Activated CD8-positive, alpha-beta memory T cell treated with anti-CD3 and anti-CD28 coated beads, Interleukin-2, amount 50 U/mL, for 48 hours (primary cell): Measurements from ENCODE around the gene ADAMTS2.

Source experiments
- DNase-seq: peaks from one replicate; pipeline ENCODE4 v3.0.0-alpha.2; 2020

Gene ADAMTS2

DNA sequence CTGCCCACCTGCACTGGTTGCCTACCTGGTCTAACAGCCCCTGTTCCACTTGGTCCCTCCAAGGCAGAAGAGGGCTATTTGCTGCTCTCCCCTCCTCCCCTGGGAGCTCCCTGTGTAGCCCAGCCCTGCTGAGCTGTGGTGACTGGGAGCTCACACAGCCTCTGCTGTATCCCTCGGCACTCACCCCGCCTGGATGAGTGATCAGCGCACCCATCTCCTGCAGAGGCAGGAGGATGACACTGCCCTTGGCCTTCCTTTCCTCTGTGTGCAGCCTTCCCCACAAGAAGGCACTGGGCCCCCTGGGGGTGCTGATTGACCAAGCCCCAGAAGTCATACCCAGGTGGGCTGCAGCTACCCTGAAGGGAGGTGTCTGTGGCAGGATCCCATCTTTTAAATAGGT is 134.2 kb downstream of the ADAMTS2 start:
- no peak for DNase-seq

DNA sequence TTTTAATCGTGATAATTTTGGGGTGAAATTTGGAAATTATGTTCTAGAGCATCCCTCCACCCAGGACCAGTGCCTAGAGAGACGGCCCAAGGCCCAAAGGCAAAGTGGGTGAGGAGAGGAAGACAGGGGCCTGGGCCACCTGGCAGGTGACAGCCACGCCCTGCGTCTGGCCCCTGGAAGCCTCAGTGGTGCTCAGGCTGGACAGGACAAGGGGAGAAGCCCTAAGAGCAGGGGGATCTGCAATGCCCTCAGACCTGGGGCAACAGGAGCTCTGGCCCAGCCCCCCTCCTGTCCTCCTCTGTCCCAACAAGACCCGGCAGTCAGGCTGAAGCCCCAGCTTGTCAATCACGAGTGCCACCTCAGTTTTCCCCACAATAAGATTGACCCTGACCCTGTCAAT is 134.8 kb downstream of the ADAMTS2 start:
- no peak for DNase-seq

DNA sequence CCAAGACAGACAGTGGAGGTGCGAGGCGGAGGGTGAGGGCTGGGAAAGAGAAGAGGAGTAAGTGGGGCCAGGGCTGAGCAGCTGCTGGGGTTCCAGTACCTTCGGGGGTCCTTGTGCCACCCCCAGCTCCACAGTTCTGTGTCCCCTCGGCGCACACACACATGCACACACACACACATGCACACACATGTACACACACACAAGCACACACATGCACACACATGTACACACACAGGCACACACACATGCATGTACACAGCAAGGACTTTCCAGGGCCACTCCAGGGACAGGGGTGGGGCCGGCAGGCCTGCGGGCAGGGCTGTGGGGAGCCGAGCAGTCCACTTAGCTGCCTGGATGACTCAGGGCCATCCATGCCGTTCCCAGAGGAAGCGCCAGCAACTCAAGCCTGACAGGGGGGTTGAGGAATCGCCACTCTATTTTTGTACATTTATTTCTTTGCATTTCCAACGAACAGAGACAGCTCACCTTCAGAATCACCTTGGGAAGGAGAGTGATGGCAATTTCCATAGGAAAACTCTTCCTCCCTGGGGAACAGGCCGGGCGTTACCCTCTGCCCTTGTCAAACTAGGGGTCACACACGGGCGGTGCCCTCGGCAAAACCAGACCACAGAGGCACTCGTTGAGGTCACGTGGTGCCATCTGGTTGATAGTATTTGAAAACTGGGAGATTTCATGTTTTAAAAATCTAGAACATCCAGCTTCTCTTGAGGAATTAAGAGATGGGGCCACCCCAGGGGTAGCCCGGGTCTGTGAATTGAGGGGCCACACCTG is 135.7 kb downstream of the ADAMTS2 start:
- no peak for DNase-seq

DNA sequence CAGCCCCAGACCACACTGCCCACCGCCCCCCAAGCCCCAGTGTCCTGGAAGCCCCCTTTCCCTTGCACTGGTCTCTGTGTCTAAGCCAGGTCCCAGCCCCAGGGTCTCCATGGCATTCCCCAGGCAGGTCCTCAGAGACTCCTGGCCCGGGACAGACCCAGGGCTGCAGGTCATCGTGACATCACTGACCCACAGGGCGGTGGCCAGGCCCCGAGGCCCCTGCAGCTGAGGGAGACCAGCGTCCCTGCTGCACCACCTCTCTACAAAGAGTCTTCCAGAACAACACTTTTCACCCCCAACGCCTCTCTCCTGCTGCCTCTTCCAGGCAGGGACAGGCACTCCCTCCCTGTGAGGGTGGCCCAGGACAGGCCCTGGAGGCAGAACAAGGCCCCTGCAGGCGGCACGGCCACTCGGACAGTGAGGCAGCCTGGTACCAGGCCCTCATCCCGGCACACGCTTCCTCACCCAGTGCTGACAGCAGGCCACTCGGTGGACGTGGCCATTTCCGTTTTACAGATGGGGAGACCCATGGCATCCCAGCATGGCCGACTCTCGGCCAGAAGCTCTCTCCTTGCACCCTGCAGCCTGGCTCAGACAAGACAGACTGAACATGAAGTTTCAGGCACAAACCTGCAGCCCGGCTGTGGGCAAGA is 136.4 kb downstream of the ADAMTS2 start:
- no peak for DNase-seq

DNA sequence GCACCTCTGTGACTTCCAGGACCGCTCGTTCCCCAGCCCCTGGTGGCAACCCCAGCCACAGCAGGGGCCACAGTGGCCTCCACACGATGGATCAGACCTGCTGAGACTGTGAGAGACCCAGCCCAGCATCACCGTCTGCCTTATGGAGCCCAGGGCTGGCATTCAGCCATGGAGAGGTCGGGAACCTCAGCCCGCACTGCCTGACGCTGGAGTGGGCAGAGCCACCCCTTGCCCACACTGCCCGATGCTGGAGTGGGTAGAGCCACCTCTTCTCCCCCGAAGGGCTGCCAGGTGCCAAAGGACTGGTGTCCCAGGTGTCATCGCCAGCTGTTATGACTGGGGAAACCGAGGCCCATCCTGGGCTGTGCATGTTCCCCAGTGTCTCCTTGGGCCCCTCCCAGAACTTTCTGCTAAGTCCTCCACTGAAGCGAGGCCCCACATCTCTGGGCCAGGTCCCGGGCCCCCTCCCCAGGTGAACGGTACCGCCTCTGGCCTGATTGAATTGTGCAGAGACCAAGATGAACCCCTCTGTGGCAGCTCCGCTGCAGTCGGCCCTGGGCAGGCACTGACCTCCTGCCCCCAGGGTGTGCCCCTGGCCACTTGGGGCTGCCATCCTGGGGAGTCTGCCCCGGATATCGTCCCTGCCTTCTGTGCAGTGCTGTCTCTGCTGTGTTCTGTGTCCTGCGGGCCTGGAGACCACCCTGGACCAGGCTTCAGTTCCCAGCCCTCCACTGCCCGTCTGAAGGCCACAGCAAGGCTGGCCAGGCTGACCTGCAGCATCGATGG is 137.1 kb downstream of the ADAMTS2 start:
- DNase-seq = no peak

DNA sequence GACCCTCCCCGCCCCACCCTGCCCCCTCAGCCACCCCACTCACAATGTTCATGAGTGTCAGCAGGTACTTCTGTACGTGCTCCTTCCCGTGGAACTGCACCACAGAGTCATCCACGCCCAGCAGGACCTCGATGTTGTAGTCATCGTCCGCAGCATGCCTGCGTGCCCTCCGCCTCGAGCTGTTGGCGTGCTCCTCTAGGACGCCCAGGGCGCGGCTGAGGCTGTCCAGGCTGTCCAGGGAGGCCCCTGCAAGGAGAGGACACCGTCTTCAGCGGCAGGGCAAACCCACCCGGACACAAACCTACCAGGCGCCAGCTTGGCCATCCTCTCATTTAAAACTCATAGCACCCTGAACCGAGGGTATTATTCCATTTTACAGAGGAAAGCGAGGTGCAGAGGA is 137.8 kb downstream of the ADAMTS2 start:
- DNase-seq = no peak

DNA sequence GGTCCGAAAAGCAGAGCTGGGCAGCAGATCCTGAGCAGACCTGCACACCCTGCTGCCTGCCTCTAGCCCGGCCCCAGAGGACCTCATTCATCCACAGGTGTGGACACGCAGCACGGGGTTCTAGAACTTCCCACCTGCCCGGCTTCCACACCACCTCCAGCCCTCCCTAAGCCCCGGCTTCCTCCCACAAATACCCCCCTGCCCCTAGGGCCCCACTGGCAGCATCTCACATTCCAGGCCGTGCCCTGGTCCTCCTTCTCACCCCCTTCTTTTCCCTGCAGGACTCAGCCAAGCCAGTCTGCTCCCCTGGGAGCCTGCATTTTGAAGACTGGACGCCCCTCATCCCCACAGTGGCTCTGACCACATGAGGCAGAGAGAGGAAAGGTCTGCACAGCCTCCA is 138.9 kb downstream of the ADAMTS2 start:
- no peak for DNase-seq

DNA sequence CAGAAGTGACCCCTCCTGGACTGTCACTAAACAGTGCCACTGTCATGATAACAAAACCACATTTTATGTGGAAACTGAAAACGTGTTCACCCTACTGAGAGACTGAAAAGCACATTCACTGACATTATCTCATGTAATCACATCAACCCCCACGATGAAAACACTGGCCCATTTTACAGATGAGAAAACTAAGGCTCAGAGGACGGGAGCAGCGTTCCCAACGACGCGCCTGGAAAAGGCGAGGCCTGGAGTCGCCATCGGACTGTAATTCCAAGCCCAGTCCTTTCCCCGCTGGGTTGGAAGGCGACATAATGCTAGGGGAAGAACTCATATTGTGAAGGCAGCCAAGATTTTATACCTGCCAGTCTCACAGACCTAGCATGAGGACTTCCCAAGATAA is 140.0 kb downstream of the ADAMTS2 start:
- DNase-seq = no peak

DNA sequence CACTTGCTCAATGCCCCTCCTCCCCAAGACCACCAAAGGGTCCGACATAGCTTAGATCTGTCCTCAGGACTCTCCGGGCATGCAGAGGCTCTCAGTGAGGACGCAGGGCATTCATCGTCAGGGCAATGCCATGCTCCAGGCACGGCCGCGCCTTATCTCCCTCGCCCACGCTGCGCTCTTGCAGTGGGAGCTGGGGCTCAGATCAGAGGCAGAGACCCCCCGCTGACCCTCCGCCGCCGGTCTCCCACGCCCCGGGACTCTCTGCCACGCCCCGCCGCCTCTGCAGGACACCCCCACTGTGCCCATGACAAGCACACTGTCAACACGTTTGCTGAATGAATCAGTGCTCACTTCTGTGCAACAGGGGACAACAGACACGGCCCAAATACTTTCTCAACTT is 140.7 kb downstream of the ADAMTS2 start:
- DNase-seq = no peak

DNA sequence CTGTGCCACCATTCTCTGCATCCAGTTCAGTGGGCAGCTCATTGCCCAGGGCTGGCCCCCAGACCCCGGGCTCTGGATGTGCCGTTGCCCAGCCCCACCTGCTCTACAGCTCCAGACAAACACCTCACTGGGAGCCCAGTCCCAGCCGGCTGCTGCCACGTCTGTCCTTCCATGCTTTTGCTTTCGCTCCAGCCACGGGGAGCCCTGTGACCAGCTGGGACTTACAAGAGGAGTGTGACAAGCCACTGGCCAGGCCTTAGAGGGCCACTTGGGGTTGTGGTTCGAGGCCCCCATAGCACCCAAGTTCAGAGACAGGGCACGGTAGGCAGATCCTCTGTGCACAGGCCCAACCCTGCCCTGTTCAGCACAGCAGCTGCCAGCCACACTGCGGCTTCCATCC is 142.0 kb downstream of the ADAMTS2 start:
- no peak for DNase-seq

DNA sequence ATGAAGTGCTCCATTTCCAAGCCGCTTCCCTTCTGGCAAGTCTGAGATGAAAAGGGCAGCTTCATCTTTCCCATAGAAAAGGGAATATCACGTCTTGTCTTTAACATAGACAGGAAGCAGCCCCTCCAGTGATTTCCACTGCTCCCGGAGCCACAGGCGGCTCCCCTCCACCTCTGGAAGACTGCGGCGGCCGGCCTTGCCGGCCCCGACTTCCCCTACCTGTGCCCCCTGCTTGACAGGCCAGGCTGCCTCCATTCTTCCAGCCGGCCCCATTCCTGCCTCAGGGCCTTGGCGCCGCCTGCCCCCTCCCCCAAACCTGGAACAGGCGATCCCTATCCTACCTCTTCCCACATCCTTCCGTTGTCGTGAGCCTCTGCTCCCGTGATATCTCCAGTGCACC is 143.3 kb downstream of the ADAMTS2 start:
- no peak for DNase-seq

DNA sequence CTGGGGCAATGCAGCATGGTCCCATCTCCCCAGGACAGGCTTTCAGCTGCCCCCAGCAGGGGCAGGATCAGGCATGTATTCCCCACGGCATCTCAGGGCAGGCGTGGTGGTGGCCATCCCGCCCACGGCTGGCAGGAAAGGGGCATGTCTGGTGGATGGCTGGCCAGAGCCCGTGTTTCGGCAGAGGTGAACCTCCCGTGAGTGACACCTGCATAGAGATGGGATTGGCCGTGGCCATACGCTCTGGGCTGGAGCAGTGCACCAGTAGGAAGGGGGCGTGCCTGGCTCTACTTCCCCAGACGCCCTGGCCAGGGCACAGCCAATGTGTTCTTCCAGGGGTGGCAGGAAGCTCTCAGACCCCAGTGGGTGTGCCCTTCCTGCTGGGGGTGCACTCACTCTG is 146.0 kb downstream of the ADAMTS2 start:
- no peak for DNase-seq

DNA sequence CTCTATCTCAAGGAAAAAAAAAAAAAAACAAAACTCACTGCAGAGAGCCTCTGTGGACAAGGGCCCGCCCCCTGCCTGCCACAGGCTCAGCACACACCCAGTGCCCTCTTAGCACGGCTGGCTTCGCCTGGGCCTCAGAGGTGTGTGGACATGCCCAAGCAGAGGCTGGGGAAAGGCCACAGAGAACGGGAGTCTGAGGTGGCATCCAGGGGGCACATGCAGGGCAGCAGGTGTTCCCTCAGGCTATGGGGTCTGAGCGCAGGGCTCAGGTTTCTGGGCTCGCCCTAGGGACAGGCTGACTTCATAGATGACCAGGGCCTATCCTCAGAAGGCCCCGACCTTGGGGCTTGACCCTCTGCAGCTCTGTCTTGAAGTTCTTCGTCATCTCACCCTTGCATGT is 146.4 kb downstream of the ADAMTS2 start:
- DNase-seq = no peak

DNA sequence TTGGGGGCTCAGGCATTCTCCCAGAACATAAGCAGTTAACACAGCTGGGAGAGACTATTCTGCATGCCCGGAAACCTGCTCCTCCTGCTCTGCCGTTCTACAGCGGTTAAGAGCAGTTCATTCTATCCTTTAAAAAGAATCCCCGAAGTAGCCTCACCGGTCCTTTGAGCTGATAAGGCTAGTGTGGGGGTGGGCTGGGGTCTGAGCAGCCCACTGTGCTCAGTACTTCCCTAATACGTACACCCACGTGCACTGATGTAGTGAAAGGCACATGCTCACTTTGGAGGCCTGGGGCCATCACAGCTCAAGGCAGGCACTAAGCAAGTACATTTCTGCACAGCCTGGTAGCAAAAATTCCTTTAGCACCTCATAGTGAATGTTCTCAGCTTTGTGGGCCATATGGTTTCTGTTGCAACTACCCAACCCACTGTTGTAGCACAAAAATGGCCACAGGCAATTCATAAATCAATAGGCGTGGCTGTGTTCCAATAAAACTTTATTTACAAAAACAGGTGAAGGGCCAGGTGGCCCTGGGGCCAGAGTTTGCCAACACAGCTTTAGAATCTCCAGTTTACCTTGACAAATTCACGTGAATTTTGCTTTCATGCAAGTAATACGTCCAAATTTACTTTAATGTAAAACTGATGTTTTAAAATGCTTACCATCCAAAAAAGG is 148.7 kb downstream of the ADAMTS2 start:
- DNase-seq = no peak

DNA sequence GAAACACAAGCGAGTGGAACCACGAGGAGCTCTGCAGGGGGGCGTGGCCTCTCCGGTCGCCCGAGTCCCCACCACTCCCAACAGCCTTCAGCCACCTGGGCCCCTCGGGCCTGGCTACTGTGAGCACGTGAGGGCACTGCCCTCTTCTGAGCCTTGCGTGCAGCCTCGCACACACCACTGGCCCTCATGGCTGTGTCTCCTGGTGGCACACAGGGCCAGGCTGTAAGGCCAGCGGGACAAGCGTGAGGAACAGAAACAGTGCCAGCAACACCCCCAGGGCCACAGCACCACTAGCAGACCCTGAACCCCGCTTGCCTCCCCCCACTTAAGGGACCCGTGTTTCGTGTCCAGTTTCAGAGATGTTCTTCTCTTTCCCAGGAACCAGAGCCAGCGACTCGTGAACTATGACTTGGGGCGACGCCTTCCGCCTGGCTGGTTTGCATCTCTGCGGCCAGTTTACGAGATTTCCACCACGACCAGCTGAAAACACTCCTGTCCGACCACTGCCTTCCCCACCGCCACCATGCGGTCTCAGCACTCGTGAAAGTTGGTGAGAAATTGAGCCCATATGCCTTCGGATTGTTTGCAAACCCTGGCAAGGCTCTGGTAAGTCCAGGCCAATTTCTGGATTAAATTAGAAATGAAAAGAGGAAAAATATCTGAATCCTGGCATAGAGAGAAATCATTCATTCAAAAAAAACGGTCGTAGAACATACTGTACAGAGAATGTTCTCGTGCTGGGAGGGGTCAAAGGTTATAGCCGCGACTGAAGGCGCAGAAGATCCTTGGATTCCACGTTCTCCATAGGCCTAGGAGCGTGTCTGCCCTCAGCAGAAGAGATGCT is 149.5 kb downstream of the ADAMTS2 start:
- no peak for DNase-seq

DNA sequence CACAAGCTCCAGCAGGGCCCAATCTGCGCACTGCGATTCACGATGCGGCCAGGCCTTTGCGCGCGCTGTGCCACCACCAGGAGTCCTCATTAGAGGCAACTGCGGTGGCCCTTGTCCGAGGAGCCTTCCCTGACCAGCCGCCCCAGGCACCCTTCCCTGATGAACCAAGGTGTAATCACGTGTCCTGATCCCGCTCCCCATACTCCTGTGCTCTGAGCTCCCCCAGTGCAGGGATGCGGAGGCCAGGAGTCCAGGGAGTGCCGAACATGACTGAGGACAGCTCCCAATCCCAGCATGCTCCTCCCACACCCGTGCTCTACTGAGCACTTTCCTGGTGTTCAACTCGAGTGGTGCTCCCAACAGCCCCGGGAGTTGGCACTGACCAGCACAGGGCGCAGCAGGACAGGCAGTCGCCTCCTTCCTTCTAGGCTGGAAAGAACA is 150.3 kb downstream of the ADAMTS2 start:
- no peak for DNase-seq

DNA sequence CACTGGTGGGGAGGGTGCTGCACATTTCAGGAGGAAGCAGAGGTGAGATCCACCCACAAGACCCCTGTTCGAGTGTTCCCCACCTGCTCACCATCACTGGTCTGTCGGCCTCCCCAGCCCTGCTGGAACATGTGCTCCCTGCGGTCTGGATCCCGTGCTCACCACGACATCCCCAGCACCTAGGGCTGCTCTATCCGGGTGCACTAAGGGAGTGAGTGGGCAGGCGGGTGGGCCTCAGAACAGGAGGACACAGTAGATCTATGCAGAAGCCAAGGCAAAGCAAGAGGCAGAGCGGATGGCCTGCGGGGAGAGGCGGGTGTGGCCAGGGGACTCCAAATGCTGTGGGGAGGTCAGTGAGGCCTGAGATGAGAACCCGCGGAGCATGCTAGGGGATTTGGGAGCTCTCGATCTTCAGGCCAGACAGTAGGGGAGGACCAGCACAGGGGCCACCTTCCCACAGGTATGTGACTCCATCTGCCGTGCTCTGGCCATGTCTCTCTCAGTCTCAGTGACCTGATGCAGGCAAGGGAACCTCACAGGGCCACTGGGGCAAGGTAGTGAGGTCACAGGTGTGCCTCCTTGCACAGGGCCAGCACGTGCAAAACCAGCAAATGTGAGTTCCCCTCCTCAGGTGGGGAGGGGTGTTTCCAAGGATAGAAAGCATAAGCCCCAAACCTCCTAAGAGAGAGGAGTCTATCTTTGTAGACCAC is 150.9 kb downstream of the ADAMTS2 start:
- no peak for DNase-seq

DNA sequence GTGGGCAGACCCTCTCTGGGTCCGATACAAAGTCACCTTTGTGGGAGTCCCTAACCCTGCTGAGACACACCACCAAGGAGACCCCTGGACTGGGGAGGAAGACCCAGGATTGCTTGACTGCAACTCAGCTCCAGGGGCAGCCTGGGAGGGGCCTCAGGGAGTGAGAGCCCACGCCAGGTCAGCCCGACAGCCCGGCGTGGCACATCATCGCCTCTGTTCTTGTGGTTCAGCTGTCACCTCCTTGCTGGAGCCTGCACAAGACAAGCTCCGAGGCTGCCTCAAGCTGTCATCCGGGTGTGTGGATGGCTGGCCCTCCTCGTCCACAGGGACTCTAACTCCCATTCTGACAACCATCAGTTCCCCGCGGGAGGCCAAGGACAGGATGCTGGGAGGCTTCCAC is 151.5 kb downstream of the ADAMTS2 start:
- no peak for DNase-seq

DNA sequence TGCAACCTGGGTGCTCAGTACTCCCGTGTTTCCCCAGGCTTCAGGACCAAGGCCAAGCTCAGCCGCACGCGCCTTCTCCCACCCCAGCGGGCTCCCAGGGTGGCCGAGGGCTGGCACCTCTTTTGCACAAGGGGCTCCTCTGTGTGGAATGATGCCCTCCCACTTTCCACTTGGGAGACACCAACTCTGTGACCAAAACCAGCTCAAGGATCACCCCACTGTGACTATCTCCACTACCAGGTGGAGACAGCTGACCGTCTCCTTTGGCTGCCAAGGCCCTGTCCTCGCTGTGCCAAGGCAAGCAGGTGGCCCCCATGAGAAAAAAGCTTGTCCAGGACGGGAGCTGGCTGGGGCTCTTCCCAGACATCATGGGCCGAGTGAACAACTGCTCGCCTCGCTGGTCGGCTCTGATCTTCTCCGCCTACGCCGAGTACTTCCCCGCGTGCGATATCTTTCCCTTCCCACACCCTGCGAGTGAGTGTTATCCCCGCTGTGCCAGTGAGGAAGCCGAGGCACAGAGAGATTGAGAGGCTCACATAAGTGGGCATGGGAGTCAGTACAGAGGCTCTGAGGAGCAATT is 152.3 kb downstream of the ADAMTS2 start:
- no peak for DNase-seq

DNA sequence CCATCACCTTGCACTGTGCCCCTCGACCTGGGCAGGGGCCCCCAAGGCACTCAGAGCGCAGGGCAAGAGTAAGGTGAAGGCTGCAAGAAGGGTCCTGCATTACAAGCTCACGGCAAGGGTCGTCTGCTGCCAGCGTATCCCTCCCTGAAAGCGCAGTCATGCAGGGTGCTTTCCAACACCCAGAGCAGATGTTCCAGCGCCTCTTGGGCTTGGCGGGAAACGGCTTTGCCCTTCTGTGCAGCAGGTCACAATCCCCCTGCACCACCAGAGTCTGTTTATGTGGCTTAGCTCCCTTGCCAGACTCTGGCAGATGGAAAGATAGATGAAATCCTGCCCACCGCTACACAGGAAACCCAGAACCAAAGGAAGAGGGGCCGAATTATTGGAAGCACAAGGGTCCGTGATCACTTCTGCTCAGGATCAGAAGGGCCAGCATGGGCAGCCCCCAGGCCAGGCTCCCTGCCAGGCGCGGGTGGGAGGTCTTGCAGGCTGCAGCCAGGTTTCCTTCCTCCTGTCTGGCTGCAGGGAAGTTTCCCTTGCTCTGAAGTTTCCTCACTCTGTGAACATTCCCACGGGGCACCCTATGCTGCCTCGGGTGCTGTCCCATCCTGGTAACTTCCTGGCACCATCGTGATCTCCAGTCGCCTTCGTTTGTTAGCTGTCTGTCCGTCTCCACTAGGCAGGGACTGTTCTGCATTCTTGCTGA is 152.9 kb downstream of the ADAMTS2 start:
- DNase-seq = no peak
